H1 (cell line): ENCODE measurements around the gene OR52I2. TPM values are rescaled to one million over a fixed set of nuclear protein-coding genes. Genes with fewer than 3 reads are reported as not detected.

ENCODE experiments used
- CBX8 ChIP-seq: fragments of 300-800, 300-1000 bp; sonication (generic); IDR thresholded peaks from 2 replicates; pipeline ENCODE4 v1.7.1; 2016; ENCODE audit warnings: low read depth, low read length, borderline replicate concordance
- CEBPB ChIP-seq: IDR thresholded peaks from 2 replicates; pipeline ENCODE4 v1.6.1; 2012; ENCODE audit warnings: low read depth, low read length
- CTCF ChIP-seq, 3 experiments: IDR thresholded peaks; 1 replicate in 2 of 3; 2 replicates in 1 of 3; pipeline versions ENCODE4 v1.5.1 to v1.6.1; 2011; ENCODE audit warnings: low read length in 3 of 3, mild to moderate bottlenecking in 3 of 3, inconsistent platforms in 2 of 3, low read depth in 1 of 3, moderate library complexity in 1 of 3; ENCODE audit not compliant: insufficient read depth in 1 of 3; ENCODE audit errors: control extremely low read depth in 1 of 3
- MAFK ChIP-seq: IDR thresholded peaks from 2 replicates; pipeline ENCODE4 v1.6.1; 2012; ENCODE audit warnings: low read depth, mild to moderate bottlenecking, improper control_type of control experiment, low read length
- TCF12 ChIP-seq: IDR thresholded peaks from 2 replicates; pipeline ENCODE4 v1.6.1; 2011; ENCODE audit warnings: low read depth, mild to moderate bottlenecking, low read length
- polyA plus RNA-seq, 7 experiments: library from polyadenylated mRNA; depleted of rRNA in 3 of 7; stranded (reverse) in 5 of 7; unstranded in 2 of 7; fragments of >200 nt in 5 of 7; fragments of 200-250 nt in 2 of 7; gene quantifications; 1 replicate in 5 of 7; 2 replicates in 1 of 7; 4 replicates in 1 of 7; pipeline versions ENCODE4 v1.2.1 to v1.2.3, GENCODE V29; 2011 to 2013; ENCODE audit warnings: missing spikeins in 2 of 7, mixed read lengths in 2 of 7
- total RNA-seq: library from RNA; stranded (reverse); fragmentation: NEBNext Ultra II Directional; extraction: Animal tissue kit (Norgen Biotek cat#: 25700); gene quantifications from 2 replicates; pipeline ENCODE4 v1.2.1, GENCODE V29; 2021

OR52I2 gene
- total and polyA plus RNA-seq, 2 of the 8 experiments (the other 6 are each of a cell fraction or from before 2014, with no cell fraction given) = not detected

GRCh38 chr11:4607096-4607495 lies 25.6 kb downstream of the OR52I2 start (continued):
- no peak for TF ChIP-seq TCF12
- no peak for TF ChIP-seq MAFK
- TF ChIP-seq CTCF (IDR thresholded peaks at IDR 0.05; ENCODE audit: control extremely low read depth in 1 of 3, insufficient read depth in 1 of 3, low read depth in 1 of 3, low read length in 3 of 3) = no peak
- TF ChIP-seq CEBPB = no peak
- TF ChIP-seq CBX8 = no peak
- TF ChIP-seq, all 59 proteins: peak for 0
